NOMO-1 treated with DMSO at 0.1 percent for 48 hours (cell line): Measurements from ENCODE around the gene LRRC43.

ENCODE experiments used
- DNase-seq: peaks from one replicate; lab custom pipeline; 2025; ENCODE audit not compliant: unreplicated experiment; lab: John Stamatoyannopoulos, UW

Gene LRRC43

GRCh38 chr12:122215771-122216170 lies 32.8 kb downstream of the LRRC43 start:
- DNase-seq = no peak

GRCh38 chr12:122216445-122216844 lies 33.5 kb downstream of the LRRC43 start:
- DNase-seq = no peak

- peak; percentile 98 for DNase-seq
Observed at GRCh38 chr12:122225683-122226365, 42.9 kb downstream of the LRRC43 start, which contains the start of gene DIABLO. Gene DIABLO, minus strand, starts transcription at chr12:122226052. Its CDS starts 38 bp downstream, at chr12:122226014.

- no peak for DNase-seq
Observed at GRCh38 chr12:122226366-122227125, 43.6 kb downstream of the LRRC43 start.

GRCh38 chr12:122227341-122227740 lies 44.4 kb downstream of the LRRC43 start:
- no peak for DNase-seq

- DNase-seq = no peak
Observed at GRCh38 chr12:122228092-122228491, 45.2 kb downstream of the LRRC43 start.

DNA sequence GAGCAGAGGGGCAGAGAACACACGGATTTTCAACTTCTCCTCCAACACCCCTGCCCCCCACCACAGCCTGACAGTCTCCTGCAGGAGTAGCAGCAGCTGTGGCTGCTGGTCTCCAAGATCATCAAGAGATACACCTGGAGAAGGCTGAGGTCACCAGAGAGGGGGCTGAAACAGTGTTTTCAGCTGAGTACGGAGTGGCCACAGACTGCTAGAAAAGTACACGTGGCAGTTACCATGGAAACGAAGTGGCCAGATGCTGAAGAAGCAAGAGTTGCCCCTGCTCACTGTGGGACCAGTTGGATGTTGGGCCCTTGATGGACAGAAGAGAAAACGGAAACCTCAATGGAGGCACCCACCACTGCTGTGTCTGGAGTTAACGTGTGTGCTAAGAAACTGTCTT lies 47.9 kb downstream of the LRRC43 start:
- DNase-seq = no peak

GRCh38 chr12:122232691-122233090 lies 49.8 kb downstream of the LRRC43 start:
- no peak for DNase-seq

DNA sequence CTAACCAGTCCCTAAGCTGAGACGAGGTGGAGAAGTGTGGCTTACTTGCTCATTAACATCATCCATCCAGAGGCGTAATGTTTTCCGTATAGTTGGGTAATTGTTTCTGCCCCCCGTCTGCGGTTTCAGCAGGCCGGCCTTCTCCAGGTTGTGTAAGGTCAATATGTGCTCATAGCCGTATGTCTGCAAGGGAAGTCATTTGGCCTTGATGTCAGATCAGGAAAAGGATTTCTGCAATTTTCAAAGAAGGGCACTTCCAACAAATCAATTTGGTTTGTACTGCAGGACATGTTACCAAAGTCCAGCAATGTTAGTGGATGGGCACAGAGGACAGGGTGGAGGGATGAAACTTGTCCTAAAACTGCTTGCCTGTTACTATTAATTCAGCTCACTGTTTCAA lies 52.8 kb downstream of the LRRC43 start:
- DNase-seq = peak; percentile 96

GRCh38 chr12:122238861-122239260 lies 55.9 kb downstream of the LRRC43 start:
- no peak for DNase-seq

DNA sequence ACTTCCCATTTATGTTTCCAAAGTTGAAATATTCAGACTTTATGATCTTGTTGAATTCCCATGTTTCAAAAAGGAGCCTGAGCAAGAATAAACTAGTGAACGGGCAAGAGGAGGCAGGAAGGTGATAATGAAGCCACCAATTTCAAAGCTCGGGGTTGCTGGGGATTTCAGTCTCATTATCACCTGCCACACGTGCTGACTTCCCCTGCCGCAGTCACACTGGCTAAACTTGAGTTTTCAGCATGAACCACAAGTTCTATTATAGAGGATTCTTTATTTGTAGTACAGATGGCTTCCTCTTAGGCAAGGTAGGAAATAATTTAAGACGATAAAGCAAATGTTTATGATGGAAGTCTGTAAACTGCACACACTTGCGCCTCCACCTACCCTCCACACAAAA lies 61.0 kb downstream of the LRRC43 start:
- DNase-seq = no peak

DNA sequence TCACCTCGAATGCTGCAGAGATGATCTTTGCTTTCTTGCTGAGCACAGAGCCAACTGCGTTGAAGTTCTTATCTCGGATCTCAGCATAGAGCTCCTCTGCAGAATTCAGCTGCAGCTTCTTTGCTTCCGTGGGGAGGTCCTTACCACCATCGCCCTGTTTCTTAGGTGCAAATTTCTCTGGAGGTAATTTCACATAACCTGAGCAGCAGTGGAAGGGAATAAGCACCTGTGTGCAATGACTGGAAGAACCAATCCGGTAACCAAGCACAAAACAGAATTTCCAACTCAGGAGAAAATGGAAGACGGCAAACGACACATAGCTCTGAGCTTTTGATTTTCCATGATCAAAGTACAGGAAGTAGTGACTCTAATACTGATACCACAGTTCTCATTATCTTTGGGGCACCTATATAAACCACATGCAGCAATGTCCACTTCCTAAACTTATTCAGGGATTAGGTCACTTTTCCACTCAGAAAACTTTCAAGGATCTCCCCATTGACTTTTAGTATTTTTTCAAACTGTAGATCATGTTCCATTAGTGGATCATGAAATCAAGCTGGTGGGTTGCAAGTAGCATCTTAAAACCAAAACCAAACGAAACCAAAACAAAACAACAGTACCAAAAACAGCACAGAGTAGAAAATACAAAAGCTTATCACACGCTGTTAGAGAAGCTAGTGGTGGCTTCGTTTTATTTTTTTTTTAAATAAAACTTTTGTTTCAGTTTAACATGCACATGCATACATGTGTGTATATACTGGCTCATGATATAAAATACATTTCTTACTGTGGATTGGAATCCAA lies 61.8 kb downstream of the LRRC43 start:
- DNase-seq = no peak

DNA sequence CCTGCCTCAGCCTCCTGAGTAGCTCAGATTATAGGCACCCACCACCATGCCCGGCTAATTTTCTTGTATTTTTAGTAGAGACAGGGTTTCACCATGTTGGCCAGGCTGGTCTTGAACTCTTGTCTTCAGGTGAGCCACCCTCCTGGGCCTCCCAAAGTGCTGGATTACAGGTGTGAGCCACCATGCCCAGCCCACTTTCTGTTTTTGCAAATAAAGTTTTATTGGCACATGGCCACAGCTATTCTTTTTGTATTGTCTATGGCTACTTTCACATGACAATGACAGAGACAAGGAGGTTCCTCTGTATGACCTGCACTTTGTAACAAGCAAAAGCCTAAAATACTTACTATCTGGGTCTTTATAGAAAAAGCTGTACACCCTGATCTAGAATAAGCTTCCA lies 62.6 kb downstream of the LRRC43 start:
- no peak for DNase-seq

- no peak for DNase-seq
Observed at GRCh38 chr12:122250047-122250446, 67.1 kb downstream of the LRRC43 start.

- DNase-seq = no peak
Observed at GRCh38 chr12:122250536-122250935, 67.6 kb downstream of the LRRC43 start.
